HepG2 (cell line): ENCODE measurements around the gene ACOX3. TPM values are rescaled to one million over a fixed set of nuclear protein-coding genes. Genes with fewer than 3 reads are reported as not detected.
A peak's percentile ranks its signal among the peaks of the same experiment; 100 is the strongest.

Source experiments
- ATF2 ChIP-seq: sonication (generic); formaldehyde crosslinking; IDR thresholded peaks from 2 replicates; pipeline ENCODE4 v1.4.0; 2020; ENCODE audit warnings: missing genetic modification reagents
- GABPA ChIP-seq, 2 experiments: IDR thresholded peaks; 2 replicates each; pipeline ENCODE4 v1.6.1; 2011 to 2016; ENCODE audit warnings: low read depth in 2 of 2, low read length in 1 of 2, missing biosample characterization in 1 of 2, missing genetic modification characterization in 1 of 2
- HMGA1 ChIP-seq: sonication (generic); formaldehyde crosslinking; conservative IDR thresholded peaks from 2 replicates; pipeline ENCODE4 v1.4.0; 2020; ENCODE audit warnings: missing genetic modification reagents
- HNF4G ChIP-seq, 2 experiments: sonication (generic) in 1 of 2; formaldehyde crosslinking in 1 of 2; IDR thresholded peaks; 2 replicates each; pipeline versions ENCODE4 v1.4.0 to v1.6.1; 2011 to 2020; ENCODE audit warnings: borderline replicate concordance in 2 of 2, low read depth in 2 of 2, mild to moderate bottlenecking in 2 of 2, low read length in 1 of 2, missing genetic modification reagents in 1 of 2, moderate library complexity in 1 of 2
- KAT7 ChIP-seq: IDR thresholded peaks from 2 replicates; pipeline ENCODE4 v1.6.1; 2018; ENCODE audit warnings: borderline replicate concordance, missing compliant biosample characterization
- KLF6 ChIP-seq: IDR thresholded peaks from 2 replicates; pipeline ENCODE4 v1.8.0; 2016; ENCODE audit warnings: missing biosample characterization, missing genetic modification reagents
- MXI1 ChIP-seq: IDR thresholded peaks from 3 replicates; pipeline ENCODE4 v1.6.1; 2012; ENCODE audit warnings: low read depth, low read length, inconsistent platforms, borderline replicate concordance
- NFRKB ChIP-seq: fragments of 450-650 bp; IDR thresholded peaks from 2 replicates; pipeline ENCODE4 v1.6.1; 2017
- STAG1 ChIP-seq: sonication (generic); formaldehyde crosslinking; IDR thresholded peaks from 2 replicates; pipeline ENCODE4 v1.4.0; 2020; ENCODE audit warnings: missing genetic modification reagents
- THRA ChIP-seq: sonication (generic); formaldehyde crosslinking; IDR thresholded peaks from 2 replicates; pipeline ENCODE4 v1.4.0; 2020; ENCODE audit warnings: missing genetic modification reagents, borderline replicate concordance
- ZBTB1 ChIP-seq: sonication (generic); formaldehyde crosslinking; IDR thresholded peaks from 2 replicates; pipeline ENCODE4 v1.4.0; 2020; ENCODE audit warnings: missing genetic modification reagents, borderline replicate concordance
- ZBTB2 ChIP-seq: sonication (generic); formaldehyde crosslinking; IDR thresholded peaks from 2 replicates; pipeline ENCODE4 v1.8.0; 2022; ENCODE audit warnings: low read depth, missing genetic modification reagents
- ZBTB40 ChIP-seq, 2 experiments: fragments of 450-650 bp in 1 of 2; sonication (generic) in 1 of 2; formaldehyde crosslinking in 1 of 2; IDR thresholded peaks; 2 replicates each; pipeline versions ENCODE4 v1.6.1 to v1.8.0; 2016 to 2022; ENCODE audit warnings: antibody characterized with exemption in 1 of 2, mild to moderate bottlenecking in 1 of 2, missing genetic modification reagents in 1 of 2
- ZNF136 ChIP-seq: sonication (generic); formaldehyde crosslinking; IDR thresholded peaks from 2 replicates; pipeline ENCODE4 v1.8.1; 2022; ENCODE audit warnings: low read depth, mild to moderate bottlenecking, moderate library complexity, missing genetic modification reagents
- ZNF605 ChIP-seq: sonication (generic); formaldehyde crosslinking; IDR thresholded peaks from 2 replicates; pipeline ENCODE4 v1.8.0; 2022; ENCODE audit warnings: mild to moderate bottlenecking, missing genetic modification reagents
- polyA plus RNA-seq, 8 experiments: library from polyadenylated mRNA; depleted of rRNA in 3 of 8; stranded (reverse) in 7 of 8; unstranded in 1 of 8; fragments of >200 nt; fragmentation: Illumina TruSeq in 4 of 8; extraction: Trizol in 4 of 8; gene quantifications; 2 replicates each; pipeline versions ENCODE4 v1.2.1 to v1.2.3, GENCODE V29; 2011 to 2016; ENCODE audit warnings: low read depth in 4 of 8, missing spikeins in 1 of 8, mixed read lengths in 1 of 8; ENCODE audit not compliant: insufficient read depth in 1 of 8
- total RNA-seq, 5 experiments: library from RNA; depleted of rRNA; stranded (reverse); fragments of >200 nt; fragmentation: Illumina TruSeq; extraction: Trizol; gene quantifications; 2 replicates each; pipeline ENCODE4 v1.2.3, GENCODE V29; 2016; ENCODE audit warnings: low read depth in 1 of 5

ACOX3 gene
- total and polyA plus RNA-seq, 2 of the 13 experiments (the other 11 are each of a cell fraction or from before 2014, with no cell fraction given), result 4.2 to 17.8 TPM

- TF ChIP-seq ZBTB40 (IDR thresholded peaks at IDR 0.05) (no peak), ZBTB40 (CRISPR knock-in tag; IDR thresholded peaks at IDR 0.05) (no peak), STAG1 (CRISPR knock-in tag) (peak; percentile 74), GABPA (IDR thresholded peaks at IDR 0.05; ENCODE audit: low read depth, low read length) (no peak), GABPA (CRISPR knock-in tag; IDR thresholded peaks at IDR 0.05; ENCODE audit: low read depth) (no peak), KLF6 (no peak), HNF4G (IDR thresholded peaks at IDR 0.05; ENCODE audit: borderline replicate concordance, low read depth, low read length) (no peak), HNF4G (CRISPR knock-in tag; IDR thresholded peaks at IDR 0.05; ENCODE audit: borderline replicate concordance, low read depth) (no peak), MXI1 (0 out of 3 replicates have a peak, but pooled peaks have one; percentile 19), THRA (CRISPR knock-in tag) (no peak), NFRKB (no peak), ZNF136 (CRISPR knock-in tag) (no peak), KAT7 (CRISPR knock-in tag) (no peak), ZNF605 (CRISPR knock-in tag) (no peak), HMGA1 (CRISPR knock-in tag) (no peak), ZBTB2 (CRISPR knock-in tag) (no peak), ZBTB1 (CRISPR knock-in tag) (no peak), ATF2 (CRISPR knock-in tag) (no peak)
These were observed 29.8 kb downstream of the ACOX3 start (continued) for GRCh38 chr4:8410641-8411271.
